ENCODE measurements around the gene CRYBG2. TPM values are rescaled to one million over a fixed set of nuclear protein-coding genes. Genes with fewer than 3 reads are reported as not detected.

The CRYBG2 gene
- total and polyA plus RNA-seq, 7 donors: 0.01 to 2.9 (median 0.56) TPM; not detected in 4

- no peak for TF ChIP-seq CTCF (IDR thresholded peaks at IDR 0.05)
- Histone ChIP-seq H3K36me3 (ENCODE audit: insufficient read depth in 1 of 2, low read depth in 1 of 2) (peaks cover 0 to 12% of the 10 kb centered on the region in 2 donors), H3K27me3 (ENCODE audit: insufficient read depth in 3 of 3, low read length in 2 of 3) (no peaks in the 10 kb centered on the region), H3K27ac (peak overlapping the region; percentile 80), H3K4me3 (no peak overlapping the region), H3K9me3 (no peaks in the 10 kb centered on the region), H3K4me1 (peaks cover 63% of the 10 kb centered on the region)
- no peak for DNase-seq
- 54 to 78% (median 59%) methylated on average over 4 of the region's 4 CpGs for WGBS, 3 donors
- no peak for ATAC-seq
- intact Hi-C loops (cut with DNase I): no loop called here
Measured at GRCh38 chr1:26283279-26283853, 70.6 kb downstream of the CRYBG2 start.

DNA sequence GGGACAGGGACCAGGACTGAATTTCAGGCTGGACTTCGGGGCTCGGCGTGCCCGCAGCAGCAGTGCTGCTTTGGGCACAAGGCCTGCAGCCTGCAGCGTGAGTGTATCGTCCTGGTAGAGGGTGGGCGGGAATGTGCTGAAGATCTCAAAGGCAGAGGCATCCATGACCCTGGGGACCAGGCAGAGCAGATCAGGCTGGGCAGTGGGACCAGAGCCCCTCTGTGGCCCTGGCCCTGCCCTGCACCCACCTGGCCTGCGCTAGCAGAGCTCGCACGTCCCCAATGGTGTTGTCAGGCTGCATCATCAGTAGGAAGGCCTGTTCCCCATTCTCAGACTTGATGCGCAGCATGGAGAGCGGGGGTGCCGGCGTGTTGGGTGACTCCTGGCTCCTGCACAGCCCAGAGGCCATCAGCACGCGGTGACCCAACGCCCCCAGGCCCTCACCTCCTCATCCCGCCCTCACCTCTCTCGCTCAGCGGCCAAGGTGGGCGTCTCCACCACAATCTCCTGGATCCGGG lies 71.5 kb downstream of the CRYBG2 start:
- DNase-seq (no peak), ATAC-seq (no peak)
- Histone ChIP-seq H3K9me3 (no peaks in the 10 kb centered on the region), H3K27ac (peak overlapping the region; percentile 92), H3K36me3 (ENCODE audit: insufficient read depth in 1 of 2, low read depth in 1 of 2) (peaks cover 0 to 21% of the 10 kb centered on the region in 2 donors), H3K4me1 (peaks cover 70% of the 10 kb centered on the region), H3K27me3 (ENCODE audit: insufficient read depth in 3 of 3, low read length in 2 of 3) (no peaks in the 10 kb centered on the region), H3K4me3 (no peak overlapping the region)
- 71 to 86% (median 75%) methylated on average over 17 to 22 of the region's 22 CpGs for WGBS, 3 donors
- no peak for TF ChIP-seq CTCF (IDR thresholded peaks at IDR 0.05)
- intact Hi-C loops (cut with DNase I): no loop called here

DNA sequence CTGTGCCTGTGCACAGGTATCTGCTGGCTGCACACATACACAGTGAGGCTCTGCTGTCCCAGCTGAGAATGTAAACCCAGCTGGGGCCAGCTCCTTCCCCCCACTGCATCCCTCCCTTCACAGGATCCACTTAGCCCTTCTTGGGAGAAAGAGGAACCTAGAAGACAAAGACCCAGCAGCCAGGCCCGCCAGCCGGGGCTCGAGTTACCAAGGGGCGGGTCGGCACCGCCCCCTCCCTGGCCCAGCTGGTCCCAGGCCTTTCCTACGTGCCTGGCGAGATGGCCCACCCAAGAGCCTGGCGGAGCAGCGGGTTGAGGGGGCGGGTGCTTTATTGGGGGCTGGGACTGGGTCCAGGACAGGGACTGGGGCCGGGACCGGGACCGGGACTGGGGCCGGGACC lies 72.0 kb downstream of the CRYBG2 start:
- ATAC-seq (no peak), DNase-seq (peak in 1 of 2 donors; percentile 46)
- intact Hi-C loops (cut with DNase I): no loop called here
- 30 to 45% (median 36%) methylated on average over 14 to 15 of the region's 15 CpGs for WGBS, 3 donors
- no peak overlapping the region for H3K4me3 ChIP-seq
- peaks cover 4 to 26% of the 10 kb centered on the region in 2 donors for H3K36me3 ChIP-seq (ENCODE audit: insufficient read depth in 1 of 2, low read depth in 1 of 2)
- no peaks in the 10 kb centered on the region for H3K27me3 ChIP-seq (ENCODE audit: insufficient read depth in 3 of 3, low read length in 2 of 3)
- H3K9me3 ChIP-seq: no peaks in the 10 kb centered on the region
- peaks cover 75% of the 10 kb centered on the region for H3K4me1 ChIP-seq
- peak overlapping the region; percentile 92 for H3K27ac ChIP-seq
- TF ChIP-seq CTCF (IDR thresholded peaks at IDR 0.05): no peak

DNA sequence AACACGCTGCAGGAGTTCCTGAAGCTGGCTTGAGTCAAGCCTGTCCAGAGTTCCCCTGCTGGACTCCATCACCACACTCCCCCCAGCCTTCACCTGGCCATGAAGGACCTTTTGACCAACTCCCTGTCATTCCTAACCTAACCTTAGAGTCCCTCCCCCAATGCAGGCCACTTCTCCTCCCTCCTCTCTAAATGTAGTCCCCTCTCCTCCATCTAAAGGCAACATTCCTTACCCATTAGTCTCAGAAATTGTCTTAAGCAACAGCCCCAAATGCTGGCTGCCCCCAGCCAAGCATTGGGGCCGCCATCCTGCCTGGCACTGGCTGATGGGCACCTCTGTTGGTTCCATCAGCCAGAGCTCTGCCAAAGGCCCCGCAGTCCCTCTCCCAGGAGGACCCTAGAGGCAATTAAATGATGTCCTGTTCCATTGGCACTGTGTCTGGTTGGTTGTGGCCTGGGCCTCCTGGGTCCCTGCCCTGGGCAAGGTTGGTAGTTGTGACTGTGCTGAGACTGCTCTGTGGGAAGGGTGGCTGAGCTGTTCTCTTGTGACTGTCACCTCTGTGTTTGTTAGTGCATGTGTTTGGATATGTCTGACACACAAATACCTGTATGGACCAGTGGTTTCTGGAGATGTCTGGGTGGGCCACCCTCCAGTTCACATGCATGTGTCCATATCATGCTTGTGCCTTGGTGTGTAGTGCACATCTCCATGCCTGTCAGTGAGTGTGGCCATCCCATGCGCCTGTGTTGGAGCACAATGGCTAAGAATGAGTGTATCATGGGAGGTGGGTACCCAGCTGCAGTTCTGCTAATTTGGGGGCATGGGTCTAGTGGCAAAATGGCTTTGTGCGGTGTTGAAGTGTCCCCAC lies 72.6 kb downstream of the CRYBG2 start:
- H3K27me3 ChIP-seq (ENCODE audit: insufficient read depth in 3 of 3, low read length in 2 of 3): no peaks in the 10 kb centered on the region
- WGBS, 3 donors: 82 to 94% (median 86%) methylated on average over 5 of the region's 5 CpGs
- ATAC-seq (no peak), DNase-seq (no peak)
- peaks cover 4 to 31% of the 10 kb centered on the region in 2 donors for H3K36me3 ChIP-seq (ENCODE audit: insufficient read depth in 1 of 2, low read depth in 1 of 2)
- H3K27ac ChIP-seq: peak overlapping the region; percentile 92
- TF ChIP-seq CTCF (IDR thresholded peaks at IDR 0.05): no peak
- H3K4me3 ChIP-seq: peak overlapping the region; percentile 78
- H3K9me3 ChIP-seq: no peaks in the 10 kb centered on the region
- intact Hi-C loops (cut with DNase I): no loop called here
- H3K4me1 ChIP-seq: peaks cover 76% of the 10 kb centered on the region
